CD4-positive, alpha-beta T cell (primary cell): Measurements from ENCODE around the gene ELL2. TPM values are rescaled to one million over a fixed set of nuclear protein-coding genes. Genes with fewer than 3 reads are reported as not detected.

Experiments
- ATAC-seq: fragments of 200-7000 bp; cut with Tn5 transposase; one replicate; pipeline ENCODE4 v1.10.0; 2022; ENCODE audit warnings: mild to moderate bottlenecking; ENCODE audit not compliant: poor library complexity
- CTCF ChIA-PET: fragments of 350-600 bp; sonication (Branson Sonifier 250); formaldehyde crosslinking; loops from one replicate; lab custom pipeline; 2021; ENCODE audit warnings: antibody characterized with exemption, inconsistent platforms; lab: Charles Lee
- POLR2A ChIA-PET: fragments of 350-600 bp; sonication (Branson Sonifier 250); formaldehyde crosslinking; loops from one replicate; lab custom pipeline; 2021; ENCODE audit warnings: antibody characterized with exemption, inconsistent platforms; lab: Charles Lee
- DNase-seq, 14 experiments: peaks; one replicate each; pipeline ENCODE4 v3.0.0-alpha.2; 2013 to 2020; ENCODE audit warnings: mixed read lengths in 2 of 14
- H3K27ac ChIP-seq, 2 donors: one replicate each; pipeline versions ENCODE4 v1.5.1 to v1.7.0; 2013; ENCODE audit warnings: low read length in 2 of 2, low read depth in 1 of 2, mild to moderate bottlenecking in 1 of 2
- H3K27me3 ChIP-seq, 2 experiments: 1 replicate in 1 of 2; 2 replicates in 1 of 2; pipeline versions ENCODE4 v1.6.1 to v1.7.0; 2013; ENCODE audit warnings: low read length in 2 of 2, control low read depth in 1 of 2, mild to moderate bottlenecking in 1 of 2, moderate library complexity in 1 of 2; ENCODE audit not compliant: insufficient read depth in 2 of 2, control insufficient read depth in 1 of 2
- H3K36me3 ChIP-seq: one replicate; pipeline ENCODE4 v1.6.1; 2013; ENCODE audit warnings: low read length, control low read depth; ENCODE audit not compliant: insufficient read depth
- H3K4me1 ChIP-seq: one replicate; pipeline ENCODE4 v1.6.1; 2013; ENCODE audit warnings: low read length, control low read depth; ENCODE audit not compliant: insufficient read depth
- H3K4me3 ChIP-seq: one replicate; pipeline ENCODE4 v1.5.1; 2013; ENCODE audit warnings: mild to moderate bottlenecking, low read length, moderate library complexity
- H3K9me3 ChIP-seq, 2 experiments: 1 replicate in 1 of 2; 2 replicates in 1 of 2; pipeline versions ENCODE4 v1.6.1 to v1.7.0; 2013; ENCODE audit warnings: low read length in 2 of 2, mild to moderate bottlenecking in 2 of 2, control low read depth in 1 of 2, moderate library complexity in 1 of 2; ENCODE audit not compliant: control insufficient read depth in 1 of 2, insufficient read depth in 1 of 2
- H3K27ac Mint-ChIP-seq: one replicate; pipeline ENCODE4 v1.8.0; 2020; ENCODE audit warnings: mixed read lengths
- H3K27me3 Mint-ChIP-seq: one replicate; pipeline ENCODE4 v1.8.0; 2021; ENCODE audit warnings: mixed read lengths
- H3K36me3 Mint-ChIP-seq: one replicate; pipeline ENCODE4 v1.8.0; 2021; ENCODE audit warnings: low read depth, mixed read lengths
- H3K4me1 Mint-ChIP-seq: one replicate; pipeline ENCODE4 v1.8.0; 2021; ENCODE audit warnings: low read depth, mixed read lengths
- H3K4me3 Mint-ChIP-seq: one replicate; pipeline ENCODE4 v1.8.0; 2020; ENCODE audit warnings: mild to moderate bottlenecking, mixed read lengths
- H3K9me3 Mint-ChIP-seq: one replicate; pipeline ENCODE4 v1.8.0; 2020; ENCODE audit warnings: mixed read lengths
- CTCF ChIP-seq: fragments of 200-600 bp; IDR thresholded peaks from one replicate; pipeline ENCODE4 v1.8.0; 2022; ENCODE audit warnings: antibody characterized with exemption, mild to moderate bottlenecking
- intact Hi-C, 2 experiments: fragments of 100-400 bp; cut with DNase I in 1 of 2; cut with micrococcal nuclease in 1 of 2; formaldehyde crosslinking; loops; one replicate each; pipeline versions ENCODE4 v1.15.1 to v1.9.0; 2023 to 2025; cut with DNase I, micrococcal nuclease
- total RNA-seq, 174 experiments: library from RNA in 2 of 174; stranded (reverse) in 2 of 174; gene quantifications; one replicate each; pipeline ENCODE4 v1.2.3 and lab custom pipeline; 2021 to 2026

ELL2 gene
- total RNA-seq, 2 experiments from 2014 or later = 93.5 to 98.1 TPM

- no peaks in the 10 kb centered on the region for H3K4me1 ChIP-seq
- no peaks in the 10 kb centered on the region for H3K36me3 Mint-ChIP-seq
- no peak for TF ChIP-seq CTCF
- no peaks in the 10 kb centered on the region for H3K27me3 ChIP-seq
- H3K27ac Mint-ChIP-seq = no peak overlapping the region
- no peaks in the 10 kb centered on the region for H3K36me3 ChIP-seq
- no peaks in the 10 kb centered on the region for H3K9me3 Mint-ChIP-seq
- no peak overlapping the region for H3K4me3 Mint-ChIP-seq
- ChIA-PET POLR2A (no interaction called here), CTCF (interaction anchor here (0.6 kb wide), 1 partner anchor 364 kb away, joined by 3 read pairs; no protein-coding TSS in a partner anchor)
- no peaks in the 10 kb centered on the region for H3K4me1 Mint-ChIP-seq
- intact Hi-C loops = no loop called here
- no peak overlapping the region for H3K4me3 ChIP-seq
- no peaks in the 10 kb centered on the region for H3K27me3 Mint-ChIP-seq
- no peaks in the 10 kb centered on the region for H3K9me3 ChIP-seq
- ATAC-seq = no peak
- DNase-seq = no peak
- H3K27ac ChIP-seq = no peak overlapping the region
These were observed 42.4 kb upstream of the ELL2 start for GRCh38 chr5:96004087-96004486.

GRCh38 chr5:96001262-96001661, 39.6 kb upstream of the ELL2 start:
- CTCF ChIA-PET = no interaction called here
- Mint-ChIP-seq H3K36me3 (no peaks in the 10 kb centered on the region), H3K9me3 (no peaks in the 10 kb centered on the region), H3K27me3 (no peaks in the 10 kb centered on the region), H3K27ac (no peak overlapping the region), H3K4me1 (no peaks in the 10 kb centered on the region), H3K4me3 (no peak overlapping the region)
- Histone ChIP-seq H3K4me1 (no peaks in the 10 kb centered on the region), H3K9me3 (no peaks in the 10 kb centered on the region), H3K27ac (no peak overlapping the region), H3K27me3 (no peaks in the 10 kb centered on the region), H3K4me3 (no peak overlapping the region), H3K36me3 (no peaks in the 10 kb centered on the region)
- TF ChIP-seq CTCF = no peak
- intact Hi-C loops = no loop called here
- POLR2A ChIA-PET = no interaction called here
- ATAC-seq (no peak), DNase-seq (no peak)

GRCh38 chr5:96000308-96000707, 38.7 kb upstream of the ELL2 start:
- no peaks in the 10 kb centered on the region for H3K36me3 Mint-ChIP-seq
- TF ChIP-seq CTCF = no peak
- no peaks in the 10 kb centered on the region for H3K4me1 Mint-ChIP-seq
- ChIA-PET CTCF (no interaction called here), POLR2A (no interaction called here)
- Histone ChIP-seq H3K4me3 (no peak overlapping the region), H3K36me3 (no peaks in the 10 kb centered on the region), H3K27ac (no peak overlapping the region), H3K4me1 (no peaks in the 10 kb centered on the region), H3K27me3 (no peaks in the 10 kb centered on the region), H3K9me3 (no peaks in the 10 kb centered on the region)
- no peak overlapping the region for H3K4me3 Mint-ChIP-seq
- no peaks in the 10 kb centered on the region for H3K9me3 Mint-ChIP-seq
- H3K27me3 Mint-ChIP-seq = no peaks in the 10 kb centered on the region
- ATAC-seq (no peak), DNase-seq (no peak)
- intact Hi-C loops = no loop called here
- H3K27ac Mint-ChIP-seq = no peak overlapping the region
